WERI-Rb-1 (cell line): Measurements from ENCODE around the gene CCDC134.

ENCODE experiments used
- DNase-seq: peaks from one replicate; pipeline ENCODE4 v3.0.0-alpha.2; 2020
- H3K27ac ChIP-seq: fragments of 250-450 bp; sonication (Bioruptor Pico); 2 replicates; pipeline ENCODE4 v1.5.1; 2020; ENCODE audit warnings: mild to moderate bottlenecking, moderate library complexity
- H3K27me3 ChIP-seq: fragments of 250-450 bp; sonication (Bioruptor Pico); 2 replicates; pipeline ENCODE4 v1.5.1; 2021; ENCODE audit warnings: mild to moderate bottlenecking, low read depth, moderate library complexity; ENCODE audit not compliant: insufficient read depth, severe bottlenecking
- H3K36me3 ChIP-seq: fragments of 250-450 bp; sonication (Bioruptor Pico); 2 replicates; pipeline ENCODE4 v1.5.1; 2020; ENCODE audit warnings: mild to moderate bottlenecking, moderate library complexity
- H3K4me3 ChIP-seq: 2 replicates; pipeline ENCODE4 v1.5.1; 2011; ENCODE audit warnings: low read depth, mild to moderate bottlenecking, control low read depth, low read length
- H3K9me3 ChIP-seq: fragments of 250-450 bp; sonication (Bioruptor Pico); 2 replicates; pipeline ENCODE4 v1.5.1; 2021; ENCODE audit warnings: mild to moderate bottlenecking, moderate library complexity; ENCODE audit not compliant: severe bottlenecking
- CTCF ChIP-seq: IDR thresholded peaks from 2 replicates; pipeline ENCODE4 v1.5.1; 2011; ENCODE audit warnings: low read depth, mild to moderate bottlenecking, control low read depth, inconsistent platforms, low read length

CCDC134 gene

GRCh38 chr22:41793871-41794270 is 6.6 kb upstream of the CCDC134 start:
- H3K36me3 ChIP-seq: no peaks in the 10 kb centered on the region
- TF ChIP-seq CTCF: no peak

GRCh38 chr22:41798736-41799135 is 1.7 kb upstream of the CCDC134 start:
- H3K27me3 ChIP-seq: no peaks in the 10 kb centered on the region
- H3K4me3 ChIP-seq: no peak overlapping the region
- H3K27ac ChIP-seq: no peak overlapping the region
- H3K9me3 ChIP-seq: no peaks in the 10 kb centered on the region
- no peak for DNase-seq
- TF ChIP-seq CTCF: no peak
- peaks cover 11% of the 10 kb centered on the region for H3K36me3 ChIP-seq

More at GRCh38 chr22:41793871-41794270, 6.6 kb upstream of the CCDC134 start:
- Histone ChIP-seq H3K4me3 (no peak overlapping the region), H3K27ac (no peak overlapping the region), H3K9me3 (no peaks in the 10 kb centered on the region), H3K27me3 (no peaks in the 10 kb centered on the region)
- DNase-seq: no peak

- Histone ChIP-seq H3K9me3 (no peaks in the 10 kb centered on the region), H3K27ac (peak overlapping the region; percentile 93), H3K4me3 (peak overlapping the region; percentile 77), H3K27me3 (no peaks in the 10 kb centered on the region), H3K36me3 (peaks cover 11% of the 10 kb centered on the region)
- peak; percentile 39 for DNase-seq
- no peak for TF ChIP-seq CTCF
These were observed 762 bp upstream of the CCDC134 start for GRCh38 chr22:41799486-41800347.

- peak overlapping the region; percentile 93 for H3K27ac ChIP-seq
- peaks cover 11% of the 10 kb centered on the region for H3K36me3 ChIP-seq
- no peak for TF ChIP-seq CTCF
- no peak for DNase-seq
- peak overlapping the region; percentile 77 for H3K4me3 ChIP-seq
- H3K9me3 ChIP-seq: no peaks in the 10 kb centered on the region
- no peaks in the 10 kb centered on the region for H3K27me3 ChIP-seq
These were observed 804 bp downstream of the CCDC134 start for GRCh38 chr22:41801147-41801819.

- Histone ChIP-seq H3K27ac (no peak overlapping the region), H3K27me3 (no peaks in the 10 kb centered on the region), H3K9me3 (no peaks in the 10 kb centered on the region), H3K36me3 (peaks cover 16% of the 10 kb centered on the region), H3K4me3 (peak overlapping the region; percentile 77)
- no peak for TF ChIP-seq CTCF
- DNase-seq: no peak
These were observed 1.4 kb downstream of the CCDC134 start for GRCh38 chr22:41801886-41802285.
